Type B pancreatic cell (in vitro differentiated cells): ENCODE results near the gene EYS. TPM values are rescaled to one million over a fixed set of nuclear protein-coding genes. Genes with fewer than 3 reads are reported as not detected.

ENCODE experiments used
- DNase-seq: peaks from one replicate; pipeline ENCODE4 v3.0.0; 2021; ENCODE audit warnings: mixed read lengths; ENCODE audit not compliant: unreplicated experiment; ENCODE audit errors: extremely low spot score
- H3K27ac Mint-ChIP-seq: 2 replicates; pipeline ENCODE4 v1.8.0; 2021; ENCODE audit warnings: mild to moderate bottlenecking, mixed read lengths
- H3K27me3 Mint-ChIP-seq: 2 replicates; pipeline ENCODE4 v1.8.0; 2021; ENCODE audit warnings: mixed read lengths
- H3K36me3 Mint-ChIP-seq: 2 replicates; pipeline ENCODE4 v1.8.0; 2021; ENCODE audit warnings: mixed read lengths
- H3K4me1 Mint-ChIP-seq: one replicate; pipeline ENCODE4 v1.8.0; 2021; ENCODE audit warnings: mixed read lengths; ENCODE audit not compliant: unreplicated experiment
- H3K4me3 Mint-ChIP-seq: 2 replicates; pipeline ENCODE4 v1.8.0; 2021; ENCODE audit warnings: mild to moderate bottlenecking, mixed read lengths
- H3K9me3 Mint-ChIP-seq: 2 replicates; pipeline ENCODE4 v1.8.0; 2021; ENCODE audit warnings: mixed read lengths
- CTCF ChIP-seq: fragments of 200-600 bp; sonication (generic); conservative IDR thresholded peaks from 2 replicates; pipeline ENCODE4 v1.5.0; 2021; ENCODE audit warnings: antibody characterized with exemption, mild to moderate bottlenecking
- total RNA-seq: library from RNA; stranded (reverse); gene quantifications from 2 replicates; pipeline ENCODE4 v1.2.1, GENCODE V29; 2021; ENCODE audit warnings: low replicate concordance

EYS gene
- total RNA-seq, 1 donor from 2014 or later: 1.5 TPM

- no peak for TF ChIP-seq CTCF
- no peaks in the 10 kb centered on the region for H3K36me3 Mint-ChIP-seq
- H3K9me3 Mint-ChIP-seq: no peaks in the 10 kb centered on the region
- no peaks in the 10 kb centered on the region for H3K4me1 Mint-ChIP-seq
- H3K27ac Mint-ChIP-seq: no peak overlapping the region
- no peak for DNase-seq
- H3K4me3 Mint-ChIP-seq: no peak overlapping the region
- no peaks in the 10 kb centered on the region for H3K27me3 Mint-ChIP-seq
These were observed 903.4 kb downstream of the EYS start for GRCh38 chr6:64803470-64804166.

- TF ChIP-seq CTCF: no peak
- no peaks in the 10 kb centered on the region for H3K9me3 Mint-ChIP-seq
- no peaks in the 10 kb centered on the region for H3K36me3 Mint-ChIP-seq
- no peaks in the 10 kb centered on the region for H3K4me1 Mint-ChIP-seq
- H3K4me3 Mint-ChIP-seq: no peak overlapping the region
- no peak overlapping the region for H3K27ac Mint-ChIP-seq
- no peak for DNase-seq
- H3K27me3 Mint-ChIP-seq: no peaks in the 10 kb centered on the region
These were observed 914.5 kb downstream of the EYS start for GRCh38 chr6:64792534-64792933.

- H3K9me3 Mint-ChIP-seq: no peaks in the 10 kb centered on the region
- H3K27ac Mint-ChIP-seq: no peak overlapping the region
- no peak for DNase-seq
- no peak overlapping the region for H3K4me3 Mint-ChIP-seq
- H3K4me1 Mint-ChIP-seq: peaks cover 4% of the 10 kb centered on the region
- H3K36me3 Mint-ChIP-seq: no peaks in the 10 kb centered on the region
- no peak for TF ChIP-seq CTCF
- H3K27me3 Mint-ChIP-seq: no peaks in the 10 kb centered on the region
These were observed 917.5 kb downstream of the EYS start for GRCh38 chr6:64789476-64789875.

- Mint-ChIP-seq H3K4me1 (peaks cover 4% of the 10 kb centered on the region), H3K9me3 (no peaks in the 10 kb centered on the region), H3K27ac (no peak overlapping the region), H3K36me3 (no peaks in the 10 kb centered on the region), H3K4me3 (no peak overlapping the region), H3K27me3 (no peaks in the 10 kb centered on the region)
- no peak for DNase-seq
- no peak for TF ChIP-seq CTCF
These were observed 920.3 kb downstream of the EYS start for GRCh38 chr6:64786736-64787135.

- Mint-ChIP-seq H3K4me1 (peaks cover 8% of the 10 kb centered on the region), H3K36me3 (peaks cover 4% of the 10 kb centered on the region), H3K27ac (no peak overlapping the region), H3K9me3 (peaks cover 6% of the 10 kb centered on the region), H3K27me3 (no peaks in the 10 kb centered on the region), H3K4me3 (no peak overlapping the region)
- TF ChIP-seq CTCF: no peak
- DNase-seq: no peak
These were observed 924.1 kb downstream of the EYS start for GRCh38 chr6:64782877-64783276.
